ENCODE measurements around the gene ZNF804A. TPM values are rescaled to one million over a fixed set of nuclear protein-coding genes. Genes with fewer than 3 reads are reported as not detected.
"Not testable (repeated sequence)": the region's sequence is repeated elsewhere in the genome, so short reads cannot be mapped to it uniquely, and the experiment has no call there.

The ZNF804A gene
- total RNA-seq, 1 experiment from 2014 or later: 0.76 TPM

- DNase-seq: no peak
- Histone ChIP-seq H3K36me3 (no peaks in the 10 kb centered on the region), H3K9me3 (no peaks in the 10 kb centered on the region)
Observed at GRCh38 chr2:184834699-184835397, 236.5 kb downstream of the ZNF804A start.

GRCh38 chr2:184835398-184835715 is 237.0 kb downstream of the ZNF804A start:
- H3K9me3 ChIP-seq: no peaks in the 10 kb centered on the region
- no peak overlapping the region for H3K4me3 ChIP-seq
- H3K36me3 ChIP-seq: no peaks in the 10 kb centered on the region
- H3K27me3 ChIP-seq: no peaks in the 10 kb centered on the region
- no peak for DNase-seq

More at GRCh38 chr2:184834699-184835397, 236.5 kb downstream of the ZNF804A start:
- no peaks in the 10 kb centered on the region for H3K27me3 ChIP-seq
- H3K4me3 ChIP-seq: no peak overlapping the region

GRCh38 chr2:184847331-184847730 is 249.0 kb downstream of the ZNF804A start:
- DNase-seq: no peak
- H3K36me3 ChIP-seq: no peaks in the 10 kb centered on the region

GRCh38 chr2:184849516-184849915 is 251.2 kb downstream of the ZNF804A start:
- H3K27me3 ChIP-seq: no peaks in the 10 kb centered on the region
- no peaks in the 10 kb centered on the region for H3K36me3 ChIP-seq
- no peak for DNase-seq
- H3K4me3 ChIP-seq: no peak overlapping the region
- H3K9me3 ChIP-seq: no peaks in the 10 kb centered on the region; the same call in 1 of the 2 replicates

More at GRCh38 chr2:184847331-184847730, 249.0 kb downstream of the ZNF804A start:
- Histone ChIP-seq H3K27me3 (no peaks in the 10 kb centered on the region), H3K4me3 (no peak overlapping the region), H3K9me3 (no peaks in the 10 kb centered on the region)

GRCh38 chr2:184851576-184851975 is 253.2 kb downstream of the ZNF804A start:
- Histone ChIP-seq H3K9me3 (no peaks in the 10 kb centered on the region; the same call in 1 of the 2 replicates), H3K27me3 (no peaks in the 10 kb centered on the region), H3K36me3 (no peaks in the 10 kb centered on the region), H3K4me3 (no peak overlapping the region)
- DNase-seq: no peak

GRCh38 chr2:184859187-184859586 is 260.9 kb downstream of the ZNF804A start:
- H3K27me3 ChIP-seq: no peaks in the 10 kb centered on the region
- DNase-seq: no peak
- H3K36me3 ChIP-seq: no peaks in the 10 kb centered on the region
- H3K4me3 ChIP-seq: no peak overlapping the region
- peaks cover 7% of the 10 kb centered on the region; the same call in 1 of the 2 replicates for H3K9me3 ChIP-seq

- no peak for DNase-seq
- H3K27me3 ChIP-seq: no peaks in the 10 kb centered on the region
- peaks cover 7% of the 10 kb centered on the region; the same call in 1 of the 2 replicates for H3K9me3 ChIP-seq
Observed at GRCh38 chr2:184860744-184861143, 262.4 kb downstream of the ZNF804A start.

GRCh38 chr2:184875212-184875611 is 276.9 kb downstream of the ZNF804A start:
- no peak overlapping the region for H3K4me3 ChIP-seq
- H3K27me3 ChIP-seq: no peaks in the 10 kb centered on the region
- no peak for DNase-seq
- 0 out of 2 replicates have a peak, but pooled peaks cover 2% of the 10 kb centered on the region for H3K9me3 ChIP-seq
- H3K36me3 ChIP-seq: peaks cover 3% of the 10 kb centered on the region; the same call in 1 of the 2 replicates

More at GRCh38 chr2:184860744-184861143, 262.4 kb downstream of the ZNF804A start:
- Histone ChIP-seq H3K4me3 (no peak overlapping the region), H3K36me3 (no peaks in the 10 kb centered on the region)

- Histone ChIP-seq H3K27me3 (no peaks in the 10 kb centered on the region), H3K9me3 (peaks cover 2% of the 10 kb centered on the region; the same call in 1 of the 2 replicates), H3K36me3 (peaks cover 3% of the 10 kb centered on the region; the same call in 1 of the 2 replicates), H3K4me3 (no peak overlapping the region)
- DNase-seq: no peak
Observed at GRCh38 chr2:184875911-184876310, 277.6 kb downstream of the ZNF804A start.

- Histone ChIP-seq H3K4me3 (no peak overlapping the region), H3K36me3 (peaks cover 3% of the 10 kb centered on the region; the same call in 1 of the 2 replicates), H3K27me3 (no peaks in the 10 kb centered on the region), H3K9me3 (peaks cover 10% of the 10 kb centered on the region)
- DNase-seq: no peak
Observed at GRCh38 chr2:184877909-184878308, 279.6 kb downstream of the ZNF804A start.

GRCh38 chr2:184879671-184880070 is 281.3 kb downstream of the ZNF804A start:
- no peak overlapping the region for H3K4me3 ChIP-seq
- H3K9me3 ChIP-seq: peaks cover 10% of the 10 kb centered on the region
- DNase-seq: no peak
- peaks cover 3% of the 10 kb centered on the region; the same call in 1 of the 2 replicates for H3K36me3 ChIP-seq
- H3K27me3 ChIP-seq: no peaks in the 10 kb centered on the region

- not testable (repeated sequence) for H3K4me3 ChIP-seq, DNase-seq, H3K36me3 ChIP-seq, H3K27me3 ChIP-seq
- H3K9me3 ChIP-seq: peaks cover 13% of the 10 kb centered on the region
Observed at GRCh38 chr2:184886585-184886984, 288.3 kb downstream of the ZNF804A start.

- Histone ChIP-seq H3K27me3 (no peaks in the 10 kb centered on the region), H3K9me3 (peaks cover 7% of the 10 kb centered on the region; the same call in 1 of the 2 replicates), H3K36me3 (no peaks in the 10 kb centered on the region), H3K4me3 (no peak overlapping the region)
- no peak for DNase-seq
Observed at GRCh38 chr2:184890311-184890710, 292.0 kb downstream of the ZNF804A start.

GRCh38 chr2:184904991-184905390 is 306.7 kb downstream of the ZNF804A start:
- Histone ChIP-seq H3K36me3 (no peaks in the 10 kb centered on the region), H3K9me3 (no peaks in the 10 kb centered on the region), H3K4me3 (no peak overlapping the region), H3K27me3 (no peaks in the 10 kb centered on the region)
- no peak for DNase-seq

- no peaks in the 10 kb centered on the region for H3K9me3 ChIP-seq
- no peaks in the 10 kb centered on the region for H3K36me3 ChIP-seq
- DNase-seq: no peak
- H3K4me3 ChIP-seq: no peak overlapping the region
- H3K27me3 ChIP-seq: no peaks in the 10 kb centered on the region
Observed at GRCh38 chr2:184906160-184906559, 307.8 kb downstream of the ZNF804A start.

GRCh38 chr2:184906709-184907108 is 308.4 kb downstream of the ZNF804A start:
- H3K9me3 ChIP-seq: no peaks in the 10 kb centered on the region
- DNase-seq: no peak
- no peak overlapping the region for H3K4me3 ChIP-seq
- no peaks in the 10 kb centered on the region for H3K27me3 ChIP-seq
- H3K36me3 ChIP-seq: no peaks in the 10 kb centered on the region

- Histone ChIP-seq H3K36me3 (no peaks in the 10 kb centered on the region), H3K27me3 (no peaks in the 10 kb centered on the region), H3K4me3 (no peak overlapping the region), H3K9me3 (0 out of 2 replicates have a peak, but pooled peaks cover 2% of the 10 kb centered on the region)
- DNase-seq: no peak
Observed at GRCh38 chr2:184908966-184909365, 310.6 kb downstream of the ZNF804A start.

GRCh38 chr2:184920451-184920965 is 322.2 kb downstream of the ZNF804A start:
- Histone ChIP-seq H3K9me3 (peaks cover 5% of the 10 kb centered on the region; the same call in 1 of the 2 replicates), H3K36me3 (no peaks in the 10 kb centered on the region)
- peak; percentile 1 for DNase-seq

More at GRCh38 chr2:184920451-184920965, 322.2 kb downstream of the ZNF804A start:
- H3K27me3 ChIP-seq: no peaks in the 10 kb centered on the region
- H3K4me3 ChIP-seq: no peak overlapping the region

Measured in MG63 (cell line).